Measurements from ENCODE around the gene SOX30. TPM values are rescaled to one million over a fixed set of nuclear protein-coding genes. Genes with fewer than 3 reads are reported as not detected.

SOX30 gene
- total RNA-seq, 2 donors from 2014 or later: not detected

- H3K4me3 ChIP-seq: no peak overlapping the region
- DNase-seq (ENCODE audit: low spot score): no peak
- no peak overlapping the region for H3K27ac ChIP-seq
- no peak for ATAC-seq (ENCODE audit: insufficient number of reproducible peaks, low FRiP score, low read depth)
- H3K4me1 ChIP-seq (ENCODE audit: control insufficient read depth in 1 of 2, low read depth in 2 of 2): no peaks in the 10 kb centered on the region
- H3K27me3 ChIP-seq (replicated peaks; ENCODE audit: insufficient read depth): no peaks in the 10 kb centered on the region
- H3K36me3 ChIP-seq: no peaks in the 10 kb centered on the region
- no peaks in the 10 kb centered on the region for H3K9me3 ChIP-seq
- TF ChIP-seq, protein P1, sequence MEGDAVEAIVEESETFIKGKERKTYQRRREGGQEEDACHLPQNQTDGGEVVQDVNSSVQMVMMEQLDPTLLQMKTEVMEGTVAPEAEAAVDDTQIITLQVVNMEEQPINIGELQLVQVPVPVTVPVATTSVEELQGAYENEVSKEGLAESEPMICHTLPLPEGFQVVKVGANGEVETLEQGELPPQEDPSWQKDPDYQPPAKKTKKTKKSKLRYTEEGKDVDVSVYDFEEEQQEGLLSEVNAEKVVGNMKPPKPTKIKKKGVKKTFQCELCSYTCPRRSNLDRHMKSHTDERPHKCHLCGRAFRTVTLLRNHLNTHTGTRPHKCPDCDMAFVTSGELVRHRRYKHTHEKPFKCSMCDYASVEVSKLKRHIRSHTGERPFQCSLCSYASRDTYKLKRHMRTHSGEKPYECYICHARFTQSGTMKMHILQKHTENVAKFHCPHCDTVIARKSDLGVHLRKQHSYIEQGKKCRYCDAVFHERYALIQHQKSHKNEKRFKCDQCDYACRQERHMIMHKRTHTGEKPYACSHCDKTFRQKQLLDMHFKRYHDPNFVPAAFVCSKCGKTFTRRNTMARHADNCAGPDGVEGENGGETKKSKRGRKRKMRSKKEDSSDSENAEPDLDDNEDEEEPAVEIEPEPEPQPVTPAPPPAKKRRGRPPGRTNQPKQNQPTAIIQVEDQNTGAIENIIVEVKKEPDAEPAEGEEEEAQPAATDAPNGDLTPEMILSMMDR (IDR thresholded peaks at IDR 0.05): no peak
Observed at GRCh38 chr5:157581901-157582300, 70.3 kb downstream of the SOX30 start.

DNA sequence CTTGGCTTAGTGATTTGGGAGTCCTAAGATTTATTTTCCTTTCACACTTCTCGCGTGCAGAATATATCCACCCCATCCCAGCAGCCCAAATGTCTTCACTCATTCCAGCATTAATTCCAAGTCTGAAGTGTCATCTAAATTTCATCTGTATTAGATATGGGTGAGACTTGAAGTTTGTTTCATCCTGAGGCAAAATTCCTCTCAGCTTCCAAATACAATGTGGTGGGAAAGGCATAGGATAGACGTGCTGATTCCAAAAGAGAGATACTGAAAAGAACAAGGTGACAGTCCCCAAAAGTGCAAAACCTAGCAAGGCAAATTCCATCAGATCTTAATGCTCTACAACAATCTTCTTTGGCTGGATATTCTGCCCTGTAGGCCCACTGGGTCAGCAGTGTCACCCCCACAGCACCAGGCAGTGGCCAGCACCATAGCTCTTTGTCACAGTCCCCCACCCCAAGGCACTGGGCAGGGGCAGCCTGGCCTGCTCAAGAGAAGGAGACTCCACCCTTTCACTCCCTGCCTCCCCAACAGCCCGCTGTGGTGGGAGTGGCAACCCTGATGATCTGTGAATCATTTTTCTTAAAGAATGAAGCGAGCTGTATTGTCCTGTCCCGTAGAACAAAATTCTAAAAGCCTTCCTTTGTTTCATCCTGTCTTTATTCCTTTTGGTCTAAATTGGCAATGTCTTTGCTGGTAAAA, 74.0 kb downstream of the SOX30 start:
- TF ChIP-seq, protein P1 (IDR thresholded peaks at IDR 0.05): no peak
- no peaks in the 10 kb centered on the region for H3K9me3 ChIP-seq
- no peak for DNase-seq (ENCODE audit: low spot score)

DNA sequence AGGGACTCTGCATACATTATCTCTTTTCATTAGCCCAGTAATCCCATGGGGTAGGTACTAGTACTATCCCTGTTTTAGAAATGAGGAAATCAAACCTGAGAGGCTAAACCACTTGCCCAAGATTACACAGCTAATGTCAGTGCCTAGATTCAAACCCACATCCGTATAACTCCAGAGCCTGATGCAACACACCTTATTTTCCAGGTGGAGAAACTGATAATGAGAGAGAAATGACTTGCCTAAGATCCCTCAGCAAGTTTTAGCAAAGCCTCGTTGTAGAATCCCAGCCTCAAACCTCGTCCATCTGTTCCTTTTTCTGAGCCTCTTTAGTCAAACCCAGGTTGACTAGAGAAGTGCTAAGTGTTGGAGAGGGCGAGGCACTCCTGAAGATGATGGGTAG, 75.6 kb downstream of the SOX30 start:
- Histone ChIP-seq H3K27ac (no peak overlapping the region), H3K9me3 (no peaks in the 10 kb centered on the region)
- TF ChIP-seq, protein P1 (IDR thresholded peaks at IDR 0.05): no peak

More for the DNA sequence above, 74.0 kb downstream of the SOX30 start:
- no peak overlapping the region for H3K27ac ChIP-seq
- no peaks in the 10 kb centered on the region for H3K36me3 ChIP-seq
- no peaks in the 10 kb centered on the region for H3K27me3 ChIP-seq (replicated peaks; ENCODE audit: insufficient read depth)
- no peak overlapping the region for H3K4me3 ChIP-seq
- H3K4me1 ChIP-seq (ENCODE audit: control insufficient read depth in 1 of 2, low read depth in 2 of 2): peaks cover 0 to 16% of the 10 kb centered on the region in 2 donors
- ATAC-seq (ENCODE audit: insufficient number of reproducible peaks, low FRiP score, low read depth): no peak

More for the DNA sequence above, 75.6 kb downstream of the SOX30 start:
- no peak for DNase-seq (ENCODE audit: low spot score)
- H3K4me3 ChIP-seq: no peak overlapping the region
- peaks cover 0 to 32% of the 10 kb centered on the region in 2 donors for H3K4me1 ChIP-seq (ENCODE audit: control insufficient read depth in 1 of 2, low read depth in 2 of 2)
- no peak for ATAC-seq (ENCODE audit: insufficient number of reproducible peaks, low FRiP score, low read depth)
- no peaks in the 10 kb centered on the region for H3K27me3 ChIP-seq (replicated peaks; ENCODE audit: insufficient read depth)
- H3K36me3 ChIP-seq: no peaks in the 10 kb centered on the region

Other genes starting within 250 kb of the SOX30 start
- gene NIPAL4, start 192.2 kb downstream of the SOX30 start, total RNA-seq: under 1 TPM; 0.27 to 0.49 TPM
- gene ADAM19, start 76.7 kb downstream of the SOX30 start, total RNA-seq: 10 to 100 TPM in 1 of 2 donors, 1 to 10 TPM in 1; 9.9 to 46.1 TPM
- gene C5orf52, start 19.1 kb upstream of the SOX30 start, total RNA-seq: not detected
- 1 to 10 TPM; 7.5 to 9.5 TPM for gene THG1L, start 79.0 kb upstream of the SOX30 start, total RNA-seq
- 1 to 10 TPM; 5.3 to 6.8 TPM for gene LSM11, start 91.3 kb upstream of the SOX30 start, total RNA-seq
- gene CLINT1, start 206.7 kb upstream of the SOX30 start, total RNA-seq: 10 to 100 TPM; 66.3 to 84.0 TPM

All from thoracic aorta (tissue), 2 donors.